ENCODE results near the gene OAS2.
A peak's percentile ranks its signal among the peaks of the same experiment; 100 is the strongest.

Gene OAS2

DNA sequence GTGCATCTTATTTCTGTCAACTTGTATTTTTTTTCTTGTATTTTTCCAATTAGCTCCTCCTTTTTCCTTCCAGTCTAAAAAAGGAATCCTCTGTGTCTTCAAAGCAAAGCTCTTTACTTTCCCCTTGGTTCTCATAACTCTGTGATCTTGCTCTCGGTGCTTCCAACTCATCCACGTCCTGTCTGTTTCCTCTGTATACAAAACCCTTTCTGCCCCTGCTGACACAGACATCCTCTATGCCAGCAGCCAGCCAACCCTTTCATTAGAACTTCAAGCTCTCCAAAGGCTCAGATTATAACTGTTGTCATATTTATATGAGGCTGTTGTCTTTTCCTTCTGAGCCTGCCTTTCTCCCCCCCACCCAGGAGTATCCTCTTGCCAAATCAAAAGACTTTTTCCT lies 32.4 kb downstream of the OAS2 start:
- DNase-seq (ENCODE audit: extremely low read depth in 1 of 2, low read depth in 1 of 2) = no peak

GRCh38 chr12:113014565-113014964 lies 36.2 kb downstream of the OAS2 start:
- DNase-seq (ENCODE audit: extremely low read depth in 1 of 2, low read depth in 1 of 2) = no peak

GRCh38 chr12:113016796-113017195 lies 38.5 kb downstream of the OAS2 start:
- DNase-seq (ENCODE audit: extremely low read depth in 1 of 2, low read depth in 1 of 2) = no peak

- no peak for DNase-seq (ENCODE audit: extremely low read depth in 1 of 2, low read depth in 1 of 2)
These were observed 40.7 kb downstream of the OAS2 start for GRCh38 chr12:113019025-113019424.

- no peak for DNase-seq (ENCODE audit: extremely low read depth in 1 of 2, low read depth in 1 of 2)
These were observed 43.2 kb downstream of the OAS2 start for GRCh38 chr12:113021500-113021899.

DNA sequence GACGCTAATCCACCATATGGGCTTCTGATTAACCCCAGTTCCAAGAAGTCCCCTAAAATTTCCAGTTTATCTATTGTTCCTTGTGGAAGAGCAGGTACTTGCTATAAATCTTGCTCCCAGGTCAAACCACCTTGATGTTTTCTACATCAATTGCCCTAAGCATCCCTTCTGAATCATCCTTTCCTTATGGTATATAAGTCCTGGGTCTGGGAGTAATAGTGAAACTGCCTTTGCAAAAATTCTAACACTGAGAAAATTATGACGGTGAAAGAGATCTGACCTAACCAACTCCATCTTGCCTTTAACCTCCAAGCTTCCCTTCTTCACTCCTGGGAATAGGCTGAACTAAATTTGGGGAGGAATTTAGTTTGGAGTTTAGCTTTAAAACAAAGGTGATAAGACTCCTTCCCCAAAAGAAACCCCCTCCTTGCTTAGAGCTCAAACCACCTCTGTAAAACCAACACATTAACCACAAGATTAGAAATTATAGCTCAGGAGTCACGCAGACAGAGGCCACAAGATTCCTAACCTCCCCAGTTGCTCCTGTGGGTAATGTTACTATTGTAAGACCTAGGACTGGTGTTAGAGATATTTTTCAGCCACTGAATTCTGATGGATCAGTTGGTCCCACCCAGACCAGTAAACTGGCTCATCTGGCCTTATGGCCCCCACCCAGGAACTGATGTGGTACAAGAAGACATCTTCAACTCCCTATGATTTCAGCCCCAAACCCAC lies 44.4 kb downstream of the OAS2 start:
- DNase-seq (ENCODE audit: extremely low read depth in 1 of 2, low read depth in 1 of 2) = no peak

GRCh38 chr12:113027726-113028125 lies 49.4 kb downstream of the OAS2 start:
- DNase-seq (ENCODE audit: extremely low read depth in 1 of 2, low read depth in 1 of 2) = no peak

GRCh38 chr12:113030875-113031525 lies 52.7 kb downstream of the OAS2 start:
- DNase-seq (ENCODE audit: extremely low read depth in 1 of 2, low read depth in 1 of 2) = no peak

DNA sequence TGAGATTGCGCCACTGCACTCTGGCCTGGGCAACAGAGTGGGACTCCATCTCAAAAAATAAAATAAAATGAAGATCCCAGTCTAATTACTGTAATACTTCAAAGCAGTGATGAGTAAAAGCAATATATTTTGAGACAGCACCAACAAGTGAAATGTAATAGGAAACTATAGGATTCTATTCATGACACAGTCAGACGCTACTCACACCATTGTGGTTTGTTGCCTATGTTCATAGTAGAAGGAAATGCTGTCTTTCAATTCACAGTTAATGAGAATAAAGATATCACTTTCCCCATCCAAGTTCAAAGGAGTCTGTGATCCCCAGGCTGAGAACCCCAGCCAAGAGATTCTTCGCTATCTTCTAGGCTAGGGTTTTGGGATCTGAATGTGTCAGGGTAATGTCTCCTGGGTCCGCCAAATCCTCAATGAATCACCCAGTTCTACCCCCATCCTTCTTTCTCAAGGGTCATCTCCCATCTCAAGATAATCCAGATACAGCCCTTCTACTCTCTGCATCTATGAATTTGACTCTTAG lies 61.7 kb downstream of the OAS2 start:
- no peak for DNase-seq (ENCODE audit: extremely low read depth in 1 of 2, low read depth in 1 of 2)

DNA sequence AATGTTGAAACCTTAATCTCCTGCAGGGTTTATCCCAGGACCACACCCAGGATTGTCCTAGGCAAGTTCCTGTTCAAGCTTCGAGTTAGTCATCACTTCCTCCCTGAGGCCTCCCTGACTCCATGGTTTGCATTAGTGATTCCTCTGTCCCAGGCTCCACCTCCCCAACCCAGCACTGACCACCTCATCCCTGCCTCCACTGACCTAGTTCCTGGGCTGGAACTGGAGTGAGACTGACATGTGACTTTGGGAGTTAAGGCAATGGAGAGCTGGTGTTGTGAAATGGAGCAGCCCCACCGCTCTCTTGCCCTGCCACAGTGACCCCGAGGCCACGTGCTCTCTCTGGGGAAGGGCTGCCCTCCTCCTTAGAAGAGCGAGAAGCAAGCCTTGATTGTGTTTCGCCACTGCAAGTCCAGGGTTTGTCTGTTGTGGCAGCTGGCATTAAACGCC lies 62.4 kb downstream of the OAS2 start:
- DNase-seq (ENCODE audit: extremely low read depth in 1 of 2, low read depth in 1 of 2) = no peak

GRCh38 chr12:113041560-113041959 lies 63.2 kb downstream of the OAS2 start:
- DNase-seq (ENCODE audit: extremely low read depth in 1 of 2, low read depth in 1 of 2) = no peak

DNA sequence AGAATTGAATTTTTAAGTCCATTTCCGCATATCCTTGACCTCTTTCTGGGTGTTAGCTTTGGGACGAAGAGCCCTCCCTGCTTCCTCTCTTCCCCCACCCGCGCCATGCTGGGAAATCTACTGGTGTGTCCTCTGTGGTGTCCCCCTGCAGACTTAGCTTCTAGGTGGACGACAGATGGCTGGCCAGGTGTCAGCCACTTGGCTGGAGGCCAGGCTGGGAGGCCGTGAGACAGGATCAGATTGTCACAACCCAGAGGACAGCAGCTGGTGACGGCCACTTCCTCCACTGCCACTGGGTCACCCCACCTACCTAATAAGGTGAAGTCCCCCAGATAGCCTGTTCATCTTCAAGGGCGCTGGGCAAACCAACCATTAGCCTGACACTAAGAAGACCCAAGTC lies 64.9 kb downstream of the OAS2 start:
- no peak for DNase-seq (ENCODE audit: extremely low read depth in 1 of 2, low read depth in 1 of 2)

DNA sequence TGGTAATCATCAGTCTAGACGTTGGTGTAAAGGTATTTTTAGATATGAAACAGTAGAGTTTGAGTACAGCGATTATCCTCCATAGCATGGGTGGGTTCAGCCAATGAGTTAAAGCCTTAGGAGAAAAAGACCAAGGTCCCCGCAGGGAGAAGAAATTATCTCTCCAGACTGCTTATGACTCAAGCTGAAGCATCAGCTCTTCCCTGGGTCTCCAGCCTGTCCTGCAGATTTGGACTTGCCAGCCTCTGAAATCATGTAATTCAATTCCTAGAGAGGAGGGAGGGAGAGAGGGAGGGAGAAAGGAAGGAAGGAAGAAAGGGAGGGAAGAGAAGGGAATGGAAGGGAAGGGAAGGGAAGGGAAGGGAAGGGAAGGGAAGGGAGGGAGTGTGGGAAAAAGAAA lies 66.2 kb downstream of the OAS2 start:
- no peak for DNase-seq (ENCODE audit: extremely low read depth in 1 of 2, low read depth in 1 of 2)

- DNase-seq (ENCODE audit: extremely low read depth in 1 of 2, low read depth in 1 of 2) = peak; percentile 17 to 27
These were observed 70.4 kb downstream of the OAS2 start for GRCh38 chr12:113048716-113049127.

DNA sequence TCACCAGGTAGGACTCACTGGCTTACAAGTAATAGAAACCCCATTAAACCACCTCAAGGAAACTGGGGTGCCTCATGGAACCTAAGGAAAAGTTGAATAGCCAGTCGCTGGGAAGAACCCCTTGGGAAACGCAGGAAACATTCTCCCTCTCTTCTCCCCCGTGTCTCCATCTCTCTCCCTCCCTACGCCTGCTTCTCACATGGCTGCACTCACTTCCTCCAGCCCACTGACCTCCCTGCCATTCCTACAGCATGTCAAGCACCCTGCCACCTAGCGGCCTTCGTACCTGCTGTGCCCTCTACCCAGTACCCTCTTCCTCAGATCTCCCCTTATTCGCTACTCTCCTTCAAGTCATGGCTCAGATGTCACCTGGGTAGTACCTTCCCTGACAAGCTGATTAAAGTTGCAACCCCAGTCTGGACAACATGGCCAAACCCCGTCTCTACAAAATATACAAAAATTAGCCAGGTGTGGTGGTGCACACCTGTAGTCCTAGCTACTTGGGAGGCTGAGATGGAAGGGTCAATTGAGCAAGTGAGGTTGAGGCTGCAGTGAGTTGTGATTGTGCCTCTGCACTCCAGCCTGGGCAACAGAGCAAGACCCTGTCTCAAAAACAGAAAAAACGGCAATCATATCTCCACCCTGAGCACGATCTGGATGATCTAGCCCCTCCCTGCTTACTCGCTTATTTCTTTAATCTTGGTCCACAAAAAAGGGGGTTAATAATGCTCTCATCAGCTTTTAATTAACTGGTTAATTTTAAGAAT lies 71.8 kb downstream of the OAS2 start:
- DNase-seq (ENCODE audit: extremely low read depth in 1 of 2, low read depth in 1 of 2) = no peak

- DNase-seq (ENCODE audit: extremely low read depth in 1 of 2, low read depth in 1 of 2) = no peak
These were observed 72.5 kb downstream of the OAS2 start for GRCh38 chr12:113050795-113051194.

DNA sequence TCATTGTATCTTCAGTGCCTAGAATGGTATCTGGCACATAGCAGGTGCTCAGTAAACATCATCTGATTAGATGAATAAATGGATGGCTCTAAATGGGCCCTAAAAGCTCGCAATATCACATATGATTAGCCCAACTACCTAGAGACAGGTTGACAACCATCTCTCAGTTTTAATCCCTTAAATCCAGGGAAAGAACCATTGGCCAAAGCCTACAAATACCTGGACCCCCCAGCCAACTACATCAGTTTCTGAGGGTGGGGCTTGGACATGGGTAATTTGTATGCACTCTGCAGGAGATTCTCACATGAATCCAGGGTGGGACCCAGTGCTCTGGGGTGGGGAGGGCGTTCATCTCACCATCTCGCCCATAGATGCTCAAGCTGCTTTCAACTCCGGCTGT lies 73.4 kb downstream of the OAS2 start:
- no peak for DNase-seq (ENCODE audit: extremely low read depth in 1 of 2, low read depth in 1 of 2)

DNA sequence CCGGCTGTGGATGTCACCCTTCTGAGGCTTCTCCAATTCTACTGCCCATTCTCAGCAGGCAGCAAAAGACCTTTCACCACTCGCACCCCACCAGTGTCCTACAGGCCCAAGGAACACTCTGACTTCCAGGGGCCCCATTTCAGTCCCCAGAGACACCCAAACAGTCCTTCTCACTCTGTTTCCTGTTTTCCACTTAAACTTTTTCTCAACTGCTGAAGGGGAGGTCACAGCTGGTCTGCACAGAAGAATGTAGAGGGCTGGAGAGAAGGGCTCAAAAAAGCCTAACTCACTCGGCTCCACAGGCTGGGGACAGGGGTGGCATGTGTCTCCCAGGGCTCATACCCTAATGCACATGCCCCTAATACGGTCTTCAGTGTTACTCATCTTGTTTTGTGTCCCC lies 74.0 kb downstream of the OAS2 start:
- DNase-seq (ENCODE audit: extremely low read depth in 1 of 2, low read depth in 1 of 2) = no peak

- no peak for DNase-seq (ENCODE audit: extremely low read depth in 1 of 2, low read depth in 1 of 2)
These were observed 76.7 kb downstream of the OAS2 start for GRCh38 chr12:113054948-113055486.

DNA sequence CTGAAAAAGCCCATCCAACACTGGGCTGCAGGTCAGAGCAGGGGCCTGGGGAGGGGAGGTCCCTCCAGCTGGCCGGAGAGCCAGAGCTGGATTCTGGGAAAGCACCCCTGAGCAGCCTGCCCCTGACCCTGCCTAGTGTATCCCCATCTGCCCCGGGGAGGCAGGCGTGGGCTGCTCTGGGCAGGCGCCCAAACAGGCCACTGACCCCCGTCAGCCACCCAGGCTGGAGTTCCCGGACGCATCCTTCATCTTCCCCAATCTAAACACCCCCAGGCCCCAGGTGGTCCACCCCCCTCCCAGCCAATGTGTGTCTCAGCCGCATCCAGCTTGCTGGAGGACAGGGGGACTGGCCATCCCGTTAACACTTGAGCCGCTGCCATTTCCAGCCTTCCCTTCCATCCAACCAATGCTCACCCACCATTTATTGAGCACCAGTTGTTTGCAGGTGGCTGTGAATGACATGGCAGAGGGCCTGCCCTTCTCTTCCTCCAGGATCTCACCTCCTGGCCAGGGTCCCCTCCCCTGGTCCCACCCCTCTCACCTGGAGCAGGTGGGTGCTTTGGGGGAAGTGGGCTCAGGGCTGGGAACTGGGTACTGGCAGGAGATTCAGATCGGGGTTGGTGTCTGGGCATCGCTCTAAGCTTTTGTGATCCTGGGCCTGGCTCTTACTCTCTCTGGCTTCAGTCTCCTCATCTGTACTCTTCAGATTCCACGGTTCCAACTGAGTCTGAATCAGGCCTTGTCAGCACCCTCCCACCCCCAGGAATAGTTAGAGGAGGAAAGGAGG lies 77.5 kb downstream of the OAS2 start:
- no peak for DNase-seq (ENCODE audit: extremely low read depth in 1 of 2, low read depth in 1 of 2)

GRCh38 chr12:113056381-113056630 lies 78.0 kb downstream of the OAS2 start:
- DNase-seq (ENCODE audit: extremely low read depth in 1 of 2, low read depth in 1 of 2) = no peak

Data from activated CD8-positive, alpha-beta memory T cell treated with anti-CD3 and anti-CD28 coated beads for 1 hour (primary cell).